Renal cortex interstitium (tissue), 11 donors: Measurements from ENCODE around the gene FNDC3B. TPM values are rescaled to one million over a fixed set of nuclear protein-coding genes. Genes with fewer than 3 reads are reported as not detected.
A peak's percentile ranks its signal among the peaks of the same experiment; 100 is the strongest.

Experiments used
- DNase-seq, 11 donors: peaks; one replicate each; pipeline ENCODE4 v3.0.0-alpha.2; 2013; ENCODE audit warnings: low read depth in 9 of 11, low spot score in 4 of 11; ENCODE audit errors: extremely low read depth in 1 of 11
- polyA plus RNA-seq, 3 donors: library from polyadenylated mRNA; unstranded; fragments of 120-200 nt; gene quantifications; one replicate each; pipeline ENCODE4 v1.2.1, GENCODE V29; 2013; ENCODE audit not compliant: insufficient read length in 3 of 3

FNDC3B gene
- polyA plus RNA-seq, 3 donors = 55.0 to 61.0 (median 59.9) TPM

DNA sequence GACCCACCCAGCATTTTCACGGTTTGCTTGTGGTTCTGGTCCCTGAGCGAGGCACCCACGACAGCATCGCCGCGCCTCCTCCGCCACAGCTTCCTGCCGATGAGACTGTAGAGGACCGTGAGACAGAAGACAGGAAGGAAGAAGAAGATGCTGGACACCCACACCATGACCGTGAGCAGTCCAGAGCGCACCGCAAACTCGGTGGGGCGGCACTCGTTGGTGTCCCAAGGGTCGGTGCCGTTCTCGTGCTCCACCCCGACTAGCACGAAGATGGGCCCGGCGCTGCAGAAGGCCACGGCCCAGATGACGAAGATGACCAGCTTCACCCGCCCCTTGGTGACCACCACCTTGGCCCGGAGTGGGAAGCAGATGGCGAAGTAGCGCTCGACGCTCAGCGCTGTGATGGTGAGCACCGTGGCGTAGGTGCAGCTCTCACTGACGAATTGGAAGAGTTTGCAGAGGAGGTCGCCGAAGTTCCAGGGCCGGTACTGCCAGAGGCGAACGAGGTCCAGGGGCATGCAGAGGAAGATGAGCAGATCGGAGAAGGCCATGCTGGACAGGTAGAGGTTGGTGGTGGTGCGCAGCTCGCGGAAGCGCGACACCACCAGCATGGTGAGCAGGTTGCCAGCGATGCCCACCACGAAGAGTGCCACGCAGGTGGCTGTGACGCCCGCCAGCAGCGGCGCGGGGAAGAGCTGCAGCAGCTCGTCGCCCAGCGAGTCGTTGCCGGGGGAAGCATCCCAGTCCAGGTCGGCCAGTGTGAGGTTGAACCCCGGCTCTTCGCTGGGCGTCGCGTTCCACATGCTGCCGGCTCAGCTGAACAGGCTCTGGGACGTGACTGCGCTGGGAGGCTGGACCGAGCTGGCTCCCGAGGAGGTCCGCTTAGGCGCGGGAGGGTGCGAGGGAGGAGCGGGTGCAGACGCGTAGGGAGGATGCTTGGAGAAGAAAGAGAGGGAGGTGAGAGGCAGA is 408.5 kb downstream of the FNDC3B start, which contains the start of gene GHSR:
GHSR (minus strand) TSS at position 846 of the 969 bp plus-strand sequence; CDS start at position 803, 43 bp downstream.
- DNase-seq = no peak

DNA sequence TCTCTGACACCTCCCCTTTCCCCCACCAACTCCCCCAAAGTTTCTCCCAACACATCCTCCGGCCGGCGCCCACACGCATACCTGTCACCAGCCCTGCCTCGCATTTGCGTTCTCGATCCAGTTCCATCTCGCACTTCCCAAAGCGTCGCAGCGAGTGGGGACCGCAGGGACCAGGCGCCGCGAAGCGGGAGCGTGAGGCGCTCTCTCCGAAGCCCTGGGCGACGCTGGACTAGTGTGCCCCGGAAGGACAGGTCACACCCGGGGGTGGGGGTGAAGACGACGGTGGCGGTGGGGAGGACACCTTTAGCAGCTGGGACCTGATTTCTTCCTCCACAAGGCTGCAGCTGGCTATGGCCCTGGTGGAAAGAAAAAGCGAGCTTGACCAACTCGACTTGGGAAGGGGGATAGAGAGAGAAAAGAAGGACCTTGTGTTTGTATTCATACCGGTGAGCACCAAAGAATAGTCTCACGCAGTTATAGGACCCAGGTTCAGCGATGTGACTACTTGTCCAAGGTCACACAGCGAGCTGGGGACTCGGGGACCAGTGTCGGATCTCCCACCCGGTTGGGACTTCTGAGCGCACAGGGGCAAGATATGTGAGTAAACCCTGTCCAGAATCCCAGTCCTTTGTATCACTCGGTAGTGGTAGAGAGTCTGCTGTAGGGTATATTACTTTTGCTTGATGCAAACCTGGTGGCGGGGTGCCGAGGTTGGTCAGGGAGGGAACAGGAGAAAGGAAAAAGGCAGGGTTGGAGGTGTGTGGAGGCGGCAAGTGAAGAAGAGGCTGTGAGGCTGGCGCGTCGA is 409.5 kb downstream of the FNDC3B start:
- DNase-seq = no peak

- DNase-seq = peak; percentile 21 to 65 (median 44)
These were observed 410.2 kb downstream of the FNDC3B start for GRCh38 chr3:172449466-172450149.

Other genes starting within 250 kb of the FNDC3B start
- 10 to 100 TPM in 2 of 3 donors, 1 to 10 TPM in 1; 10.0 to 14.3 (median 11.4) TPM for gene PLD1, start 229.1 kb upstream of the FNDC3B start, polyA plus RNA-seq
- under 1 TPM; 0.07 to 0.09 (median 0.08) TPM for gene TMEM212, start 196.2 kb upstream of the FNDC3B start, polyA plus RNA-seq